Measurements from ENCODE around the gene NOD1.
A peak's percentile ranks its signal among the peaks of the same experiment; 100 is the strongest.

Gene NOD1

GRCh38 chr7:30450240-30450982 is 28.2 kb downstream of the NOD1 start:
- DNase-seq (ENCODE audit: low read depth in 2 of 2): no peak

DNA sequence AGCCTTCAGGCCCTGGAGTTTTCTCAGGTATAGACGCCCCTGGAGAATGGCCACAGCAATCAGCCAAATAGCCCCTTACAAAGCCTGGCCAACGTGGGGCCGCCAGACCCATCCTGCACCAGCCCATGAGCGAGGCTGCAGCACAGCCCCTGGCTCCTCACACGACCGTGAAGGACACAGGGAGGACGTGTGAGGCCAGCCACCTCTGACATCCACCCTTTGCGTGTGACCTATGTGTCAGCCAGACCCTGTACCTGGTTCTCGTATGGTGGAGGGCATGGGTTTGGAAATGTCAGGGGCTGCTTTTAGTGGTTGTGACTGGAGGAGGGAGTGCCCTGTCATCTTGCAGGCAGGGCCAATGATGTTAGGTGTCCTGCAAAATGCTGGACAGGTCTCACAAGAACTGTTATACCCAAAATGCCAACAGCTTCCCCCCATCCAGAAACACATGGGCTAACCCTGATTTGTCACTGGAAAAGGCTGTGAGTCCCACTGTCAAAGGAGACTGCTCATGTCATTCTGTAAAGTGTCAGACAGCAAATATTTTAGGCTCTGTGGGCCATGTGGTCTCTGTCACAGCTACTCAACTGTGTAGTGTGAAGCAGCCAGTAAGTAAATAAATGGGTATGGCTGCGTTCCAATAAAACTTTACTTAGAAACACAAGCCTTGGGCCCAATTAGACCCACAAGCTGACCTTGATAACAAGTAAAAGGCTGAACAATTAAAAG is 30.0 kb downstream of the NOD1 start:
- DNase-seq (ENCODE audit: low read depth in 2 of 2): no peak

DNA sequence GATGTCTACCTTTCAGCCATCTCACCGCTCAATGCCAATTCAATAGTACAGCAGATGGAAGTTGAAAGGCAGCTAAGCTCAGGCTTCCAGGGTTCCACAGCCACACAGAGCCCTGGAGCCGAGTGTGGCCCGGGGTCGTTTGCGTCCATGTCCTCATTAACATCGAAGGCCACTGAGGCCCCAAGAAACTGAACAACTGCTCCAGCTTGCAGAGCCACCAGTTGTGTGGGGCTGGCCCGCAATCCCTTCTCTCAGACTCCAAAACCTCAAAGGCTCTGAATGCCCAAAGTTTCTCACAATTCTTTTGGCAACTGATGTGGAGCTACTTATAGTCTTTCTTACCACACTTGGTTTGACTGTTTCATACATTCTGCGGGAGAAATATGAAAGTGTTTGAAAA is 31.1 kb downstream of the NOD1 start:
- DNase-seq (ENCODE audit: low read depth in 2 of 2): no peak

DNA sequence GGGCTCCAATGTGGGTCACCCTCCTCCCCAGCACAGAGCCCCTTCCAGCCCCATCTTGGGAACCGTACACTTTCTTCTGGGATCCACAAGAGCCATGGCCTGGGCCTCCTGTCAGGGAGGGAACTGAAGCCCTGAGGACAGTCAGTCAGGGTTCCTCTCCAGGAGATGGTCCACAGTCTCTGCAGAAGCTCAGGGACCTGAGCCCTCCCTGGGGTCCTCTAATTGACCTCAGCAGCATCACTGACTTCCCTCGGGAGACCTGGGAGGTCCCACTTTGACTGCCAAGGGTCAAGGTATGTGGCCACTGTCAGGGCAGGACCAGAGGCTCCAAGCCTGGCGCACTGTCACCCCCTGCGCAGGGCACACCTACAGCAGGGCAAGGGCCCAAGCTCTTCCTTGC is 32.3 kb downstream of the NOD1 start:
- no peak for DNase-seq (ENCODE audit: low read depth in 2 of 2)

DNA sequence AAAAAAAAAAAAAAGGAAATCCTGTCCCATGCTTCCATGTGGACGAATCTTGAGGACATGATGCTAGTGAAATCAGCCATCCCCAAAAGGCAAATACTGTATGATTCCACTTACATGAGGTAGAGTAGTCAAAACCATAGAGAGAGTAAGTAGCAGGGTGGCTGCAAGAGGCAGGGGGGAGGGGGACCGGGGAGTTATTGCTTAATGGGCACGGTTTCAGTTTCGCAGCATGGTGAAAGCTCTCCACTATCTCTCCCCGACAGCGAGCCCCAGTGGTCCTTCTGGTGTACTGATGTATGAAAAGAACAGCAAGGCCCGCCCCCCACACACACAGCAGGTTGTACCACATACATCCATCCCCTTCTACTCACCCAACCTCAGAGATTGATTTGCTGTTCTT is 32.8 kb downstream of the NOD1 start:
- peak; percentile 66 to 70 for DNase-seq (ENCODE audit: low read depth in 2 of 2)

GRCh38 chr7:30437823-30438574 is 40.6 kb downstream of the NOD1 start:
- no peak for DNase-seq (ENCODE audit: low read depth in 2 of 2)

DNA sequence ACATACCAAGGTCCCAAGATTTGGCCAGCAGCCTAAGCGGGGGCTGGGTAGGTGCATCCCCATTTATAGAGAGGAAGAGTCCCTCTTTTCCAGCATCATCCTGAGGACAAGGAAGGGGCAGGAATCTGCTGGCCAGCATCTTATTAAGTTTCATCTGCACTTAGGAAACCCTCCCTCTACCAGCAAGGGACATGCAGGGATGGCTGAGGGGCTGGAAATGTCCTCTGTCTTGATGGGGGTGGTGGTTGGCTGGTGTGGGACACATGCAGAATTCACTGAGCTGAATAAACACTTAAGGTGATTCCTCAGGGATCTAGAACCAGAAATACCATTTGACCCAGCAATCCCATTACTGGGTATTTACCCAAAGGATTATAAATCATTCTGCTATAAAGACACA is 42.1 kb downstream of the NOD1 start:
- no peak for DNase-seq (ENCODE audit: low read depth in 2 of 2)

- no peak for DNase-seq (ENCODE audit: low read depth in 2 of 2)
Measured at GRCh38 chr7:30436046-30436445, 42.5 kb downstream of the NOD1 start.

- no peak for DNase-seq (ENCODE audit: low read depth in 2 of 2)
Measured at GRCh38 chr7:30434140-30434799, 44.3 kb downstream of the NOD1 start.

DNA sequence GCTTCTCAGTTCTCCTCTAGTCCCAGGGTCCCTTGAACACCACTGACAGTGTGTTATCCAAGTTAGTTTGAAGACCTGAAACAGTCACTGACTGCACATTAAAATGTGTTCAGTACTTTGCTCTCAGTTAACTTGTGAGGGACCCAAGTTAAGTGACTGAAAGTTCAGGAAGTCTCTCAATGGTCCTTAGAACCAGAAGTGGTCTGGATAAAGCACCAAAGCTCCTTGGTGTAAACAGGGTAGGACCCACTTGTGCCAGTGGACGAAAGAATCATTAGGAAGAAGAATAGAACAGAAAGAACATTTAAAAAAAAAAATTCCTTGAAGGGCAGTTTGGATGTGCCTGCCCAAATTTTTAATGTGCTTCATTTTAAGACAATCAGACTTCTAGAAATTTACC is 45.1 kb downstream of the NOD1 start:
- no peak for DNase-seq (ENCODE audit: low read depth in 2 of 2)

DNA sequence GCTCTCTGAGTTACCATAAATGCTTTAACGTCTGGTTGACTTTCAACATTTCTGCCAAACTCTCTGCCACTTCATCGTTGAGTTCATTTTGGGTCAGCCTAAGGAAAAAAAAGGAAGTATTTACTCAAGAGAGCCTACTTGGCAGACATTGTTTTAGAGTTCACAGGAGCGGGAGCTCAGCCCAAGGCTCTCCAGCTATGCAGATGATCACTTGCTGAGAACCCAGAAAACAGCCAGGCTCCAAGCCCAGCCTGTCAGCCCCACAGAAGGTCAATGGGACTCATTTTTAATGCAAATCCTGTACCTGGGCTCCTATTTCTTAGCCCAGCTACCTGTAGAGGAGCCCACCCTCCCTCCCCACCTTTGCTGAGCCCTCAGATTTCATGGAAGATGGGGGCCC is 45.5 kb downstream of the NOD1 start:
- no peak for DNase-seq (ENCODE audit: low read depth in 2 of 2)

- no peak for DNase-seq (ENCODE audit: low read depth in 2 of 2)
Measured at GRCh38 chr7:30430777-30431176, 47.8 kb downstream of the NOD1 start.

DNA sequence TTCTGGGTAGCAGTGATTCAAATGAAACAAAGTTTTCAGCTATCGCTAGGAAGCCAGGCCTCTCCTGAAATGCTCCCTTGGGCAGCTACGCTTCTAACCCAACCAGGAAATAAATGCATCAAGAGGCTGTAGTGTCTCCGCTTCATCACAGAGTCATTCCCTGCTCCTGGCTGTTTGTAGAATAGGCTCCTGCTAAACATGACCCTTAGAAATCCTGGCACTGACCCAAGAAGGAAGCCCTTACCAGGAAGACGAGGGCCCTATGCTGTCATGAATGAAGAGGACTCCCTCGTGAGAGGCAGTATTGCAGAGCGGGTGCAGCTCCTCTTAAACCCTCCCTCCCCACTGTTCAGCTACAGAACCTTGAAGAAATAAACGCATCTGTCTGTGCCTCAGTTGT is 48.3 kb downstream of the NOD1 start:
- DNase-seq (ENCODE audit: low read depth in 2 of 2): no peak

- no peak for DNase-seq (ENCODE audit: low read depth in 2 of 2)
Measured at GRCh38 chr7:30429156-30429530, 49.4 kb downstream of the NOD1 start.

DNA sequence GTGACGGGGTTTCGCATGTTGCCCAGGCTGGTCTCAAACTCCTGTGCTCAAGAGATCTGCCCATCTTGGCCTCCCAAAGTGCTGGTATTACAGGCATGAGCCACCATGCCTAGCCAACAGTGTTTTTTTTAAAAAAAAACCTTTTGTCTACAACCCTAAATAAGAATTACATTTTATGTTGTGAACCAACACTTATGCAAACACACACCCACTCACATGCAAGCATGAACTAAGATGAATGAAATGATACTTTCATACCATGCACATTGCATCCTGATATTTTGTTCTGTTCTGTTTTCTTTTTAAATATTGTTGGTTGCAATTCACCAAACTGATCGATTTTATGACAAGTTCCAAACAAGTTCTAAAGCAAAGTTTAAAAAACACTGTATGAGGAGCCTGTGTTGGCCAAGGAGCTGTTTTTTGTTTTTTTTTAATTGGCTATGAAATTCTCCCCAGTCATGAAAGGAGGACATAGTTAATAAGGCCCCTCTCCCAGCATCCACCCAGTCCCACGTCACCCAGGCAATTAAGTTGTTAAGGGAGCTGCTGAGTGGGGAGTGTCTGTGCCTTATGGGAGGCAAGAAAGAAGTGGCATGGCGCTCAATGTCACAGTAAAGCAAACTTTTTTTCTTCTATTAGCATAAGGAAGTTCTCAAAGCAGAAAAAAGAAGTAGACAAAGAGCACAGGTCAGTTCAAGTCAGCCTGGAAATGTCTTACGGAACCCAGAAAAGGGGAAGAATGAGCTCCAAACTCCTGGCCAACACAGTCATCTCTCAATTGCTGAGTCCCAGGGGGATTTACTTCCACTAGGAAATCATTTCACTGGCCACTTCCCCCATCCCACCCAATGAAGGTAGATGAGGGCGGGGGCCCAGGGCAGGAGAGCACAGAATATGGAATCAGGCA is 50.1 kb downstream of the NOD1 start:
- DNase-seq (ENCODE audit: low read depth in 2 of 2): no peak

DNA sequence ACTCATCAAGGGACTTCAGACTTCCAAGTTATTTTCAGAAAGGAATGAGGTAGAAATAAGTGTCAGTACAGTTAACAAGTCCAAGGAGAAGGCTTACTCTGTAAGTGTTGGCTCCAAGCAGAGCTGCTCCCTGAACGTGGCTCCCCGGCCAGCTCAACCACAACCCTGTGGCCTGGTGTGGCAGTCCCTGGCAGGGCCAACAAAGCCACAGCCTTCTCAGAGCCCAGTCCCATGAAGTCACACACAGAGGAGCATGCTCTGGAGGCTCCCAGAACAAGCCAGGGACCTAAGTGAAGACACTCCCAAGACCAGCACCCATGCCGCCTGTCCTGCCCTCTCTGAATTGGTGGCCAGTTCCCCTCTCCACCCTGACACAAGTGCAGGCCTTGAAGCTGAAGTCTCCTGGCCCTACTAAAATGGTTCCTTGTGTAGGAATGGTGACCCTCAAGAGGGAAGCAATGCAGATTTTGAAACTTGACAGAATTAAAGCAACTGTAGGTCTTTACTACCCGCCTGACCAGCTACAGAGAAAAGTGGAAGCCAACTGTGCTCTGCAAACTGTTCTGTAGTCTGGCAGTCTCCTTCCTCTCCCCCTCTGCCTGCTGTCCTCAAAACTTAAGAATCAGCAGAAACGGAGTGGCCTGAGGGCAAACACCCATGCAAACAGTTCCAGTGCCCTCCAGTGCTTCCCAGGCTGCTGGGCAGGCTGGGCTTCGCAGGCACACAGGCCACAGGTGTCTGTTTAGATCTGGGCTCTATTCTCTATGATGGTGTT is 51.1 kb downstream of the NOD1 start:
- no peak for DNase-seq (ENCODE audit: low read depth in 2 of 2)

- DNase-seq (ENCODE audit: low read depth in 2 of 2): no peak
Measured at GRCh38 chr7:30424506-30424905, 54.1 kb downstream of the NOD1 start.

DNA sequence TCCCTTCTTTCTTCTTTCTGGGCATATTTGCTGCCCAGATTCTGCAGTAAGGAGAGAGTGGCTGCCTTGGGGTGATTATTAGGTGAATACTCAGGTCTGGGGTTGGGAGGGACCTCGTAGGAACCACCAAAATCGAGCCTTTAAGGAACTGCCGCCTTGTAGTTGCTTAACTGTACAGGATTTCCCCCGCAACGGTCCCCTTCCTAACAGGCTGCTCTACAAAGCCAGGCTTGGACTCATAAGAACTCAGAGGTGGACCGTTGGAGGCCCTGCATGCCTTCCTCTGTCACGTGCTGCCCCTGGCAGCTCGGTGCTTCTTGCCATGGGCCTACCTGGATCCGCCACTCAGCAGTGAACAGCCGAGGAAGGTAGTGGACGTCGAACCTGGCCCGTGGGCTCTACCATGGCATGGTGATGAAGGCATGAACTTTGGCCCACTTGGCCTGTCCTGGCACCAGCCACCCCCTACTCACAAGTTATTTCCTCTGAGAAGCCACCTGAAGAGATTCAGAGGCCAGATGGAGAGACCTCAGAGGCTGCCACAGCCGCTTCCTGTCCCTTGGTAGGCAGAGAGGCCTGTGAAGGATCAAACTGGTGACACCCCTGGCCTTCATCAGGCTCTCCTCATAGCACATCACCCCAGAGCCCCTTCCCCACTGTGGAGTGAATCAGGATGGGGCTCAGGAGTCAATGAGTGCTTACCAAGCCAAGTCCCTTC is 54.6 kb downstream of the NOD1 start:
- DNase-seq (ENCODE audit: low read depth in 2 of 2): no peak

- DNase-seq (ENCODE audit: low read depth in 2 of 2): no peak
Measured at GRCh38 chr7:30422922-30423321, 55.7 kb downstream of the NOD1 start.

Measured in stimulated activated CD8-positive, alpha-beta memory T cell treated with anti-CD3 and anti-CD28 coated beads, Interleukin-7, amount 100 ng/mL, for 4 hours (primary cell).